ENCODE measurements around the gene KCNH2.

- TF ChIP-seq POLR2AphosphoS5 (IDR thresholded peaks at IDR 0.05; ENCODE audit: low read depth, low read length) (no peak), POLR2A (IDR thresholded peaks at IDR 0.05; ENCODE audit: low read depth, low read length) (no peak)
Measured at GRCh38 chr7:150986099-150986512, 8.0 kb upstream of the KCNH2 start.

All from GM12892 (cell line).